ENCODE data around the gene ZCWPW1.
"Not testable (repeated sequence)": the region's sequence is repeated elsewhere in the genome, so short reads cannot be mapped to it uniquely, and the experiment has no call there.

Gene ZCWPW1

GRCh38 chr7:100457033-100457432 lies 28.5 kb upstream of the ZCWPW1 start:
- in situ Hi-C loops (cut with MboI; ENCODE audit: low sequenced_read_pairs), result no loop called here

- in situ Hi-C loops (cut with MboI; ENCODE audit: low sequenced_read_pairs), result no loop called here
Observed at GRCh38 chr7:100456562-100456961, 28.1 kb upstream of the ZCWPW1 start.

GRCh38 chr7:100455206-100455605 lies 26.7 kb upstream of the ZCWPW1 start:
- in situ Hi-C loops (cut with MboI; ENCODE audit: low sequenced_read_pairs), result no loop called here

GRCh38 chr7:100453854-100454253 lies 25.4 kb upstream of the ZCWPW1 start:
- in situ Hi-C loops (cut with MboI; ENCODE audit: low sequenced_read_pairs), result not testable (repeated sequence)

- in situ Hi-C loops (cut with MboI; ENCODE audit: low sequenced_read_pairs), result no loop called here
Observed at GRCh38 chr7:100452513-100452912, 24.0 kb upstream of the ZCWPW1 start.

- in situ Hi-C loops (cut with MboI; ENCODE audit: low sequenced_read_pairs), result no loop called here
Observed at GRCh38 chr7:100449190-100449795, 20.8 kb upstream of the ZCWPW1 start.

GRCh38 chr7:100447363-100447762 lies 18.9 kb upstream of the ZCWPW1 start:
- in situ Hi-C loops (cut with MboI; ENCODE audit: low sequenced_read_pairs), result not testable (repeated sequence)

- in situ Hi-C loops (cut with MboI; ENCODE audit: low sequenced_read_pairs), result no loop called here
Observed at GRCh38 chr7:100446040-100446439, 17.5 kb upstream of the ZCWPW1 start.

GRCh38 chr7:100444311-100445278 lies 16.1 kb upstream of the ZCWPW1 start:
- in situ Hi-C loops (cut with MboI; ENCODE audit: low sequenced_read_pairs), result no loop called here

GRCh38 chr7:100443096-100443840 lies 14.8 kb upstream of the ZCWPW1 start:
- in situ Hi-C loops (cut with MboI; ENCODE audit: low sequenced_read_pairs), result no loop called here

- in situ Hi-C loops (cut with MboI; ENCODE audit: low sequenced_read_pairs), result no loop called here
Observed at GRCh38 chr7:100441641-100442535, 13.4 kb upstream of the ZCWPW1 start.

GRCh38 chr7:100439244-100439643 lies 10.7 kb upstream of the ZCWPW1 start:
- in situ Hi-C loops (cut with MboI; ENCODE audit: low sequenced_read_pairs), result not testable (repeated sequence)

GRCh38 chr7:100438731-100439130 lies 10.2 kb upstream of the ZCWPW1 start:
- in situ Hi-C loops (cut with MboI; ENCODE audit: low sequenced_read_pairs), result not testable (repeated sequence)

GRCh38 chr7:100438172-100438571 lies 9.7 kb upstream of the ZCWPW1 start:
- in situ Hi-C loops (cut with MboI; ENCODE audit: low sequenced_read_pairs), result no loop called here

- in situ Hi-C loops (cut with MboI; ENCODE audit: low sequenced_read_pairs), result no loop called here
Observed at GRCh38 chr7:100437150-100438100, 8.9 kb upstream of the ZCWPW1 start.

GRCh38 chr7:100435401-100436304 lies 7.2 kb upstream of the ZCWPW1 start:
- in situ Hi-C loops (cut with MboI; ENCODE audit: low sequenced_read_pairs), result no loop called here

- in situ Hi-C loops (cut with MboI; ENCODE audit: low sequenced_read_pairs), result no loop called here
Observed at GRCh38 chr7:100434297-100435144, 6.0 kb upstream of the ZCWPW1 start.
